IMR-90 (cell line): Measurements from ENCODE around the gene EXD1. TPM values are rescaled to one million over a fixed set of nuclear protein-coding genes. Genes with fewer than 3 reads are reported as not detected.

Source experiments
- ATAC-seq: fragments of 200-7000 bp; cut with Tn5 transposase; 2 replicates; pipeline ENCODE4 v1.9.1; 2020; ENCODE audit warnings: low read depth, mild to moderate bottlenecking, moderate library complexity
- BruUV-seq: library from RNA; stranded (reverse); fragments of 400-500 nt; replicated peaks from 2 replicates; lab custom pipeline; 2021; lab: Mats Ljungman, UMichigan
- CTCF ChIA-PET: fragments of 300-600 bp; formaldehyde crosslinking; extraction: SDS; loops from one replicate; lab custom pipeline; 2021; ENCODE audit warnings: antibody characterized with exemption; lab: Yijun Ruan, JAX
- POLR2A ChIA-PET: fragments of 300-600 bp; sonication (Branson Sonifier 250); formaldehyde crosslinking; loops from one replicate; lab custom pipeline; 2022; ENCODE audit warnings: antibody characterized with exemption; ENCODE audit not compliant: unreplicated experiment; lab: Charles Lee
- DNase-seq: peaks from one replicate; pipeline ENCODE4 v3.0.0; 2013
- H2AFZ ChIP-seq: replicated peaks from 2 replicates; pipeline ENCODE3; 2013; ENCODE audit warnings: low read length, mild to moderate bottlenecking; ENCODE audit not compliant: poor library complexity
- H2AK5ac ChIP-seq: 2 replicates; pipeline ENCODE4 v1.6.1; 2013; ENCODE audit warnings: low read depth, low read length, inconsistent platforms
- H2AK9ac ChIP-seq: replicated peaks from 2 replicates; pipeline ENCODE3; 2013; ENCODE audit warnings: mild to moderate bottlenecking, low read depth, low read length, moderate library complexity; ENCODE audit not compliant: poor library complexity
- H2BK120ac ChIP-seq: 2 replicates; pipeline ENCODE4 v1.6.1; 2013; ENCODE audit warnings: low read depth, low read length, inconsistent platforms
- H2BK15ac ChIP-seq: 3 replicates; pipeline ENCODE4 v1.6.1; 2013; ENCODE audit warnings: low read depth, low read length, inconsistent platforms
- H2BK20ac ChIP-seq: 2 replicates; pipeline ENCODE4 v1.6.1; 2013; ENCODE audit warnings: low read depth, mild to moderate bottlenecking, inconsistent platforms, low read length, moderate library complexity
- H2BK5ac ChIP-seq: 2 replicates; pipeline ENCODE4 v1.6.1; 2013; ENCODE audit warnings: mild to moderate bottlenecking, low read depth, low read length, inconsistent platforms; ENCODE audit not compliant: poor library complexity, severe bottlenecking
- H3K14ac ChIP-seq: replicated peaks from 2 replicates; pipeline ENCODE4 v1.6.1; 2013; ENCODE audit warnings: low read depth, low read length, inconsistent platforms
- H3K18ac ChIP-seq: 2 replicates; pipeline ENCODE4 v1.6.1; 2013; ENCODE audit warnings: low read depth, low read length, control low read depth
- H3K23ac ChIP-seq: 2 replicates; pipeline ENCODE4 v1.6.1; 2013; ENCODE audit warnings: low read depth, low read length, inconsistent platforms
- H3K27ac ChIP-seq: 2 replicates; pipeline ENCODE4 v1.5.1; 2013; ENCODE audit warnings: mild to moderate bottlenecking, control low read depth, low read length; ENCODE audit not compliant: insufficient read depth
- H3K27me3 ChIP-seq: 2 replicates; pipeline ENCODE4 v1.6.1; 2013; ENCODE audit warnings: low read length; ENCODE audit not compliant: control insufficient read depth, insufficient read depth
- H3K36me3 ChIP-seq: 2 replicates; pipeline ENCODE4 v1.6.1; 2013; ENCODE audit warnings: low read length, mixed read lengths; ENCODE audit not compliant: control insufficient read depth, insufficient read depth
- H3K4ac ChIP-seq: 2 replicates; pipeline ENCODE4 v1.6.1; 2013; ENCODE audit warnings: low read depth, low read length, inconsistent platforms
- H3K4me1 ChIP-seq: 2 replicates; pipeline ENCODE4 v1.6.1; 2013; ENCODE audit warnings: low read length, mixed read lengths; ENCODE audit not compliant: control insufficient read depth, insufficient read depth
- H3K4me2 ChIP-seq: 2 replicates; pipeline ENCODE4 v1.6.1; 2013; ENCODE audit warnings: low read depth, mild to moderate bottlenecking, control low read depth, low read length, moderate library complexity
- H3K4me3 ChIP-seq: 2 replicates; pipeline ENCODE4 v1.5.1; 2013; ENCODE audit warnings: low read depth, mild to moderate bottlenecking, control low read depth, low read length, moderate library complexity; ENCODE audit not compliant: insufficient read depth
- H3K56ac ChIP-seq: 2 replicates; pipeline ENCODE4 v1.6.1; 2013; ENCODE audit warnings: low read length, inconsistent platforms; ENCODE audit not compliant: insufficient read depth; ENCODE audit errors: extremely low read depth
- H3K79me1 ChIP-seq, 2 experiments: 2 replicates each; pipeline ENCODE4 v1.6.1; 2013; ENCODE audit warnings: low read length in 2 of 2, inconsistent platforms in 1 of 2, low read depth in 1 of 2
- H3K9ac ChIP-seq: 2 replicates; pipeline ENCODE4 v1.6.1; 2013; ENCODE audit warnings: low read depth, low read length, control low read depth
- H3K9me1 ChIP-seq: 2 replicates; pipeline ENCODE4 v1.6.1; 2013; ENCODE audit warnings: low read length, inconsistent platforms; ENCODE audit not compliant: insufficient read depth
- H3K9me3 ChIP-seq: 2 replicates; pipeline ENCODE4 v1.6.1; 2013; ENCODE audit warnings: low read length; ENCODE audit not compliant: control insufficient read depth, insufficient read depth
- H4K20me1 ChIP-seq: 2 replicates; pipeline ENCODE4 v1.6.1; 2013; ENCODE audit warnings: low read length, inconsistent platforms; ENCODE audit not compliant: insufficient read depth
- H4K5ac ChIP-seq: 2 replicates; pipeline ENCODE4 v1.6.1; 2013; ENCODE audit warnings: mild to moderate bottlenecking, low read depth, low read length, control low read depth
- H4K8ac ChIP-seq, 2 experiments: 2 replicates each; pipeline ENCODE4 v1.6.1; 2013; ENCODE audit warnings: low read depth in 2 of 2, low read length in 2 of 2, control low read depth in 1 of 2, inconsistent platforms in 1 of 2
- H4K91ac ChIP-seq: 2 replicates; pipeline ENCODE4 v1.6.1; 2013; ENCODE audit warnings: low read depth, low read length, inconsistent platforms; ENCODE audit not compliant: insufficient read depth
- BHLHE40 ChIP-seq: fragments of 150-350 bp; IDR thresholded peaks from 2 replicates; pipeline ENCODE4 v1.6.1; 2016; ENCODE audit warnings: mild to moderate bottlenecking, low read depth, low read length
- CHD1 ChIP-seq: IDR thresholded peaks from 2 replicates; pipeline ENCODE4 v1.6.1; 2012; ENCODE audit warnings: low read depth, low read length, improper control_type of control experiment
- ELK1 ChIP-seq: fragments of 150-350 bp; IDR thresholded peaks from 2 replicates; pipeline ENCODE4 v1.6.1; 2016; ENCODE audit warnings: low read depth, mild to moderate bottlenecking, low read length, moderate library complexity, borderline replicate concordance
- POLR2A ChIP-seq: IDR thresholded peaks from 2 replicates; pipeline ENCODE4 v1.6.1; 2012; ENCODE audit warnings: mild to moderate bottlenecking, low read depth, low read length
- RFX5 ChIP-seq: IDR thresholded peaks from 2 replicates; pipeline ENCODE4 v1.8.0; 2012; ENCODE audit warnings: low read depth, mild to moderate bottlenecking, low read length, moderate library complexity
- SMC3 ChIP-seq: fragments of 150-350 bp; IDR thresholded peaks from 2 replicates; pipeline ENCODE4 v1.6.1; 2016; ENCODE audit warnings: low read depth, mild to moderate bottlenecking, antibody characterized with exemption, low read length, moderate library complexity
- WGBS, 2 experiments: methylation state at CpG; one replicate each; pipeline versions ENCODE4 v1.1.5 to v1.1.7; 2013; ENCODE audit warnings: missing lambda C conversion rate in 2 of 2; ENCODE audit not compliant: insufficient read length in 1 of 2; ENCODE audit errors: extremely low coverage in 2 of 2; 5-methylcytosine and 5-hydroxymethylcytosine counted together
- dilution Hi-C: fragments of 300-500 bp; cut with HindIII; formaldehyde crosslinking; loops from one replicate; pipeline ENCODE4 v1.14.3; 2018; ENCODE audit warnings: low sequenced_read_pairs; ENCODE audit not compliant: unreplicated experiment
- in situ Hi-C: fragments of 300-500 bp; cut with MboI; formaldehyde crosslinking; loops from 3 replicates; pipeline ENCODE4 v1.14.3; 2019; ENCODE audit warnings: low sequenced_read_pairs, inconsistent platforms, mixed read lengths
- intact Hi-C: fragments of 100-400 bp; cut with micrococcal nuclease; formaldehyde crosslinking; loops from 2 replicates; pipeline ENCODE4 v1.10.0; 2022
- polyA plus RNA-seq, 3 experiments: library from polyadenylated mRNA; depleted of rRNA; stranded (reverse); fragments of >200 nt; gene quantifications; 2 replicates each; pipeline ENCODE4 v1.2.3, GENCODE V29; 2012; ENCODE audit warnings: low replicate concordance in 1 of 3
- total RNA-seq: library from RNA; depleted of rRNA; stranded (reverse); fragments of >200 nt; gene quantifications from 2 replicates; pipeline ENCODE4 v1.2.3, GENCODE V29; 2012
- TF ChIP-seq, protein P1 (sequence below): fragments of 150-350 bp; IDR thresholded peaks from 2 replicates; pipeline ENCODE4 v1.6.1; 2017; ENCODE audit warnings: mild to moderate bottlenecking, antibody characterized with exemption, low read length, low read depth

The EXD1 gene
- total and polyA plus RNA-seq, 2 of the 4 experiments (the other 2 are of a cell fraction), result not detected

DNA sequence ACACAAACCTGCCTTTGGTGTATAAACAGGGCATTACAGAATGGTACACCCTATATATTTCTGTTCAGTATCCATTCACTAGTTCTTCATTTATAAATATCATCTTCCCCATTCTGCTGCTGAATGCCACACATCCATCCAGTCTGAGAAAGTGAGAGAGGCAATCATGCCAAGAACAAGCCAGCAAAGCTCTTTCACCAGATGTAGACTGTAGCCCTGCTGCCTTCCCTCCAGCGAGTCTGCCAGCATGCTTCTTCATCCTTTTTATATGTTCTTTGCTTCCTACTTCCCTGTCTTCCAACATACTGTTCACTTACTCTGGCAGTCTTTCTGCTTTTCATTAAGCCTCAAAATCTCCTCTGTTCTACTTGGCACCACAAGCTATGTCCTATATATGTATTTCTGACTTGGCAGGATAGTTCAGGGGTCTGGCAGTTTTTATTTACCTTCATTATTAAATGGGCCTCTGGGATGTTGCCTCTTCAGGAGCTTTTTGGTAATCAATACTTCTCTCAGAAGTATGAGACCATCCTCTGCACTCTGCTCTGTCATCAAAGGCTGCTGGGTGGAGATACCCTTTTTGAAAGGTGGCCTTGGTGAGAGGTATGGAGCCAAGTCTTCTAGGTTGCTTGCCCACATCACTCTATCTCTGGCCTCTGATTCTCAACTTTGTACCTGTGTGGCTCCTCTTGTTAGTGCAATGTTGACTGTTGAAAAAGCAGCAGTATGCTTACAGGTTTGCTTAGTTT lies 49.2 kb upstream of the EXD1 start:
- no CpG with 5 or more reads among the region's 1 CpG for WGBS, 2 experiments
- intact Hi-C loops, result loop anchor here (5.0 kb wide), 1 partner anchor 53 kb away; the partner anchor contains the start of genes NUSAP1 and OIP5
- H4K8ac ChIP-seq, result no peak overlapping the region
- H2BK5ac ChIP-seq, result no peak overlapping the region
- no peak overlapping the region for H3K18ac ChIP-seq
- BruUV-seq, result TSS peak; percentile 75
- no peak overlapping the region for H3K4ac ChIP-seq
- no peak for TF ChIP-seq ELK1
- TF ChIP-seq RFX5, result no peak
- TF ChIP-seq, protein P1, sequence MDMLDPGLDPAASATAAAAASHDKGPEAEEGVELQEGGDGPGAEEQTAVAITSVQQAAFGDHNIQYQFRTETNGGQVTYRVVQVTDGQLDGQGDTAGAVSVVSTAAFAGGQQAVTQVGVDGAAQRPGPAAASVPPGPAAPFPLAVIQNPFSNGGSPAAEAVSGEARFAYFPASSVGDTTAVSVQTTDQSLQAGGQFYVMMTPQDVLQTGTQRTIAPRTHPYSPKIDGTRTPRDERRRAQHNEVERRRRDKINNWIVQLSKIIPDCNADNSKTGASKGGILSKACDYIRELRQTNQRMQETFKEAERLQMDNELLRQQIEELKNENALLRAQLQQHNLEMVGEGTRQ, result no peak
- no peak for TF ChIP-seq SMC3
- no peak for TF ChIP-seq BHLHE40
- TF ChIP-seq CHD1, result no peak
- TF ChIP-seq POLR2A, result no peak
- no peak overlapping the region for H2AK5ac ChIP-seq
- no peak for ATAC-seq
- H2BK120ac ChIP-seq, result no peak overlapping the region
- H3K4me1 ChIP-seq, result peaks cover 4% of the 10 kb centered on the region
- H3K4me2 ChIP-seq, result no peak overlapping the region
- no peaks in the 10 kb centered on the region for H3K27me3 ChIP-seq
- DNase-seq, result no peak
- H4K20me1 ChIP-seq, result peaks cover 3% of the 10 kb centered on the region; the same call in 1 of the 2 replicates
- H3K36me3 ChIP-seq, result peaks cover 11% of the 10 kb centered on the region
- no peak overlapping the region for H2AK9ac ChIP-seq
- in situ Hi-C loops, result no loop called here
- dilution Hi-C loops, result no loop called here
- H3K9ac ChIP-seq, result no peak overlapping the region
- H2AFZ ChIP-seq, result no peak overlapping the region
- H4K91ac ChIP-seq, result no peak overlapping the region
- no peaks in the 10 kb centered on the region for H3K9me3 ChIP-seq
- H2BK15ac ChIP-seq, result no peak overlapping the region
- H3K4me3 ChIP-seq, result no peak overlapping the region
- ChIA-PET POLR2A (no interaction called here), CTCF (interaction anchor here (0.6 kb wide), 1 partner anchor 44 kb away, joined by 8 read pairs; no protein-coding TSS in a partner anchor)
- H3K79me1 ChIP-seq, result peaks cover 0 to 12% of the 10 kb centered on the region in 2 experiments; a peak in 2 of 4 replicates
- H3K27ac ChIP-seq, result no peak overlapping the region
- no peak overlapping the region for H3K56ac ChIP-seq
- H3K9me1 ChIP-seq, result peaks cover 8% of the 10 kb centered on the region
- H2BK20ac ChIP-seq, result no peak overlapping the region
- H3K23ac ChIP-seq, result no peak overlapping the region
- H3K14ac ChIP-seq, result no peak overlapping the region
- H4K5ac ChIP-seq, result no peak overlapping the region
